ENCODE results near the gene NELFE. TPM values are rescaled to one million over a fixed set of nuclear protein-coding genes. Genes with fewer than 3 reads are reported as not detected.

NELFE gene

DNA sequence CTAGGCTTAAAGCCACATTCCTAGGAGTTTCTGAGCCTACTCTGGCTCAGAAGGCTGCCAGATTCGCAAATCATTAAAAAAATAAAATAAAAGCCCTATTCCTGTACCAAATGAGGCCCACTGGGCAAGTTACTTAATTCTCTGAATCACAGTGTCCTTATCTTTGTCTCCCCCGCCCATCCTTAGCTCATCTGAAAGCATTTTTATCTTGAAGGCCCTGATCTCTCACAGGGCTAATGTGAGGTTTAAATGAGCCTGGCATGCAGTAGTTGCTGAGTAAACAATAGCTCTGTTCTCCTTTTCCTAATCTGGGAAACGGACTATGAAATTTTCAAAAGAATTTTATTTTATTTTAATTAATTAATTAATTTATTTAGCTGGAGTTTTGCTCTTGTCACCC, 54.8 kb downstream of the NELFE start:
- Histone ChIP-seq H3K27me3 (ENCODE audit: control insufficient read depth in 1 of 2, insufficient read depth in 1 of 2, low read length in 2 of 2) (peaks cover 0 to 15% of the 10 kb centered on the region in 2 experiments), H4K8ac (ENCODE audit: low read length) (no peak overlapping the region), H3K36me3 (ENCODE audit: control insufficient read depth in 1 of 2, insufficient read depth in 2 of 2, low read depth in 1 of 2, low read length in 2 of 2) (peaks cover 0 to 13% of the 10 kb centered on the region in 2 experiments), H3K9me3 (ENCODE audit: control insufficient read depth, low read length) (no peaks in the 10 kb centered on the region), H3K4me2 (ENCODE audit: low read length, poor library complexity, severe bottlenecking) (no peak overlapping the region), H3K4me3 (ENCODE audit: insufficient read depth in 1 of 2, low read depth in 1 of 2, low read length in 2 of 2) (no peak overlapping the region), H3K23ac (ENCODE audit: low read length in 2 of 2) (no peak overlapping the region), H3K14ac (ENCODE audit: low read length in 2 of 2) (no peak overlapping the region), H3K18ac (ENCODE audit: low read depth in 1 of 2, low read length in 2 of 2) (no peak overlapping the region), H2BK12ac (ENCODE audit: low read length in 2 of 2) (no peak overlapping the region), H3K9ac (ENCODE audit: low read length) (no peak overlapping the region), H3K4me1 (ENCODE audit: control insufficient read depth, insufficient read depth, low read depth, low read length) (peaks cover 17% of the 10 kb centered on the region), H3K27ac (ENCODE audit: low read length, poor library complexity, severe bottlenecking) (no peak overlapping the region), H3K79me1 (replicated peaks; ENCODE audit: low read length, poor library complexity, severe bottlenecking) (peaks cover 2% of the 10 kb centered on the region), H4K91ac (ENCODE audit: low read length) (no peak overlapping the region), H2BK15ac (ENCODE audit: low read depth, poor library complexity, severe bottlenecking) (no peak overlapping the region), H3K4ac (ENCODE audit: low read depth in 1 of 2, low read length in 2 of 2) (no peak overlapping the region), H2BK120ac (ENCODE audit: low read depth, low read length) (no peak overlapping the region), H2AFZ (ENCODE audit: low read depth, low read length) (no peak overlapping the region), H2AK5ac (ENCODE audit: low read length, severe bottlenecking) (no peak overlapping the region), H2BK5ac (ENCODE audit: low read depth, low read length, poor library complexity, severe bottlenecking) (no peak overlapping the region)
- DNase-seq, result peak; percentile 24
- WGBS, result 70% methylated on average over 2 of the region's 3 CpGs

Small RNA genes lying within 50 kb of the gene (small RNA-seq; reads per million reads assigned to genes)
- gene AL645922.1 (ENCODE audit: low read depth), result not detected

Measured in mesenchymal stem cell (in vitro differentiated cells and primary cell).